HG03103 (cell line): ENCODE results near the gene PROC.
"Not testable (repeated sequence)": the region's sequence is repeated elsewhere in the genome, so short reads cannot be mapped to it uniquely, and the experiment has no call there.

Experiments
- ATAC-seq: cut with Tn5 transposase; IDR thresholded peaks from one replicate; pipeline ENCODE4 v1.9.1; 2021; ENCODE audit warnings: low read depth; ENCODE audit not compliant: unreplicated experiment

The PROC gene

GRCh38 chr2:127425540-127426490, 7.6 kb downstream of the PROC start:
- no peak for ATAC-seq

DNA sequence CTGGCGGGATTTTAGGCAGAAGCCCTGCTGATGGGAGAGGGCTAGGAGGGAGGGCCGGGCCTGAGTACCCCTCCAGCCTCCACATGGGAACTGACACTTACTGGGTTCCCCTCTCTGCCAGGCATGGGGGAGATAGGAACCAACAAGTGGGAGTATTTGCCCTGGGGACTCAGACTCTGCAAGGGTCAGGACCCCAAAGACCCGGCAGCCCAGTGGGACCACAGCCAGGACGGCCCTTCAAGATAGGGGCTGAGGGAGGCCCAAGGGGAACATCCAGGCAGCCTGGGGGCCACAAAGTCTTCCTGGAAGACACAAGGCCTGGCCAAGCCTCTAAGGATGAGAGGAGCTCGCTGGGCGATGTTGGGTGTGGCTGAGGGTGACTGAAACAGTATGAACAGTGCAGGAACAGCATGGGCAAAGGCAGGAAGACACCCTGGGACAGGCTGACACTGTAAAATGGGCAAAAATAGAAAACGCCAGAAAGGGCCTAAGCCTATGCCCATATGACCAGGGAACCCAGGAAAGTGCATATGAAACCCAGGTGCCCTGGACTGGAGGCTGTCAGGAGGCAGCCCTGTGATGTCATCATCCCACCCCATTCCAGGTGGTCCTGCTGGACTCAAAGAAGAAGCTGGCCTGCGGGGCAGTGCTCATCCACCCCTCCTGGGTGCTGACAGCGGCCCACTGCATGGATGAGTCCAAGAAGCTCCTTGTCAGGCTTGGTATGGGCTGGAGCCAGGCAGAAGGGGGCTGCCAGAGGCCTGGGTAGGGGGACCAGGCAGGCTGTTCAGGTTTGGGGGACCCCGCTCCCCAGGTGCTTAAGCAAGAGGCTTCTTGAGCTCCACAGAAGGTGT, 8.5 kb downstream of the PROC start:
- ATAC-seq, result no peak

GRCh38 chr2:127427376-127428056, 9.3 kb downstream of the PROC start:
- no peak for ATAC-seq

DNA sequence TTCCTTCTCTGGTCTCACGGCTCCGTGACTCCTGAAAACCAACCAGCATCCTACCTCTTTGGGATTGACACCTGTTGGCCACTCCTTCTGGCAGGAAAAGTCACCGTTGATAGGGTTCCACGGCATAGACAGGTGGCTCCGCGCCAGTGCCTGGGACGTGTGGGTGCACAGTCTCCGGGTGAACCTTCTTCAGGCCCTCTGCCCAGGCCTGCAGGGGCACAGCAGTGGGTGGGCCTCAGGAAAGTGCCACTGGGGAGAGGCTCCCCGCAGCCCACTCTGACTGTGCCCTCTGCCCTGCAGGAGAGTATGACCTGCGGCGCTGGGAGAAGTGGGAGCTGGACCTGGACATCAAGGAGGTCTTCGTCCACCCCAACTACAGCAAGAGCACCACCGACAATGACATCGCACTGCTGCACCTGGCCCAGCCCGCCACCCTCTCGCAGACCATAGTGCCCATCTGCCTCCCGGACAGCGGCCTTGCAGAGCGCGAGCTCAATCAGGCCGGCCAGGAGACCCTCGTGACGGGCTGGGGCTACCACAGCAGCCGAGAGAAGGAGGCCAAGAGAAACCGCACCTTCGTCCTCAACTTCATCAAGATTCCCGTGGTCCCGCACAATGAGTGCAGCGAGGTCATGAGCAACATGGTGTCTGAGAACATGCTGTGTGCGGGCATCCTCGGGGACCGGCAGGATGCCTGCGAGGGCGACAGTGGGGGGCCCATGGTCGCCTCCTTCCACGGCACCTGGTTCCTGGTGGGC, 10.0 kb downstream of the PROC start:
- ATAC-seq, result no peak

DNA sequence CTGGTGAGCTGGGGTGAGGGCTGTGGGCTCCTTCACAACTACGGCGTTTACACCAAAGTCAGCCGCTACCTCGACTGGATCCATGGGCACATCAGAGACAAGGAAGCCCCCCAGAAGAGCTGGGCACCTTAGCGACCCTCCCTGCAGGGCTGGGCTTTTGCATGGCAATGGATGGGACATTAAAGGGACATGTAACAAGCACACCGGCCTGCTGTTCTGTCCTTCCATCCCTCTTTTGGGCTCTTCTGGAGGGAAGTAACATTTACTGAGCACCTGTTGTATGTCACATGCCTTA, 10.5 kb downstream of the PROC start:
- no peak for ATAC-seq

DNA sequence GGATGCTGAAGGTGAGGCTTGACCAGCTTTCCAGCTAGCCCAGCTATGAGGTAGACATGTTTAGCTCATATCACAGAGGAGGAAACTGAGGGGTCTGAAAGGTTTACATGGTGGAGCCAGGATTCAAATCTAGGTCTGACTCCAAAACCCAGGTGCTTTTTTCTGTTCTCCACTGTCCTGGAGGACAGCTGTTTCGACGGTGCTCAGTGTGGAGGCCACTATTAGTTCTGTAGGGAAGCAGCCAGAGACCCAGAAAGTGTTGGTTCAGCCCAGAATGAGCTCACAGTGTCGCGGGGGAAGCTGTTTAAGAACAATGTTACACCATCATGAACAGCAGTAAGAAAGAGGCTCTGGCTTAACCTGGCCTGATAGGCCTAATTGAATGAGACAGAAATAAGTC, 11.1 kb downstream of the PROC start:
- no peak for ATAC-seq

- ATAC-seq, result no peak
Measured at GRCh38 chr2:127429844-127430425, 11.7 kb downstream of the PROC start.

DNA sequence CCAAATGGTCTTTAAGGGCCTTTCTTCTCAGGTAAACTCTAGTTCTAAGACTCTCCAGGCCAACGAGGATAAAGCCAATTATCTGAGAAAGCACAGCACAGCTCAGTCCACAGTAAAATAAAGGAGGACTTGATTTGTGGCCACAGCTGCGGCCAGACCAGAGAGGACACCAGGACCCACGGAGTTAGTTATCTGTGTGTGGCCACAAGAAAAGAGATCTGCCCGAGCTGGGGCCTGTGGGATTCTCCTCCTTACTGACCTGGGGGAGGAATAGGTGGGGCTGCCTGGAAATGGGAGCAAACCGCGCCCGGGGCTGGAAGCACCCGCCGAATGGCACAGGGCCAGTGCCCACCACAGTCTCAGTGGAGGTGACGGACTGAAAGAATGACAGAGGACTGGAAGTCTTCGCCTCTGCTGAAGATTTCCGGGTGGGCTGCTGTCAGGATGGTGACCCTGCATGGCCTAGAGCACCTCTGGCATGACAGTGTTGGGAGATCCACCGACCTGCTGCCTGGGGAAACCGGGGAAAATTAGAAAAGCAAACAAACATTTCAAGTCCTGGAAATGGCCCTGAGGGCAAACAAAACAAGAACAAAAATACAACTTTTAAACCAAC, 13.3 kb downstream of the PROC start:
- ATAC-seq, result no peak

- ATAC-seq, result no peak
Measured at GRCh38 chr2:127434515-127434914, 16.3 kb downstream of the PROC start.

DNA sequence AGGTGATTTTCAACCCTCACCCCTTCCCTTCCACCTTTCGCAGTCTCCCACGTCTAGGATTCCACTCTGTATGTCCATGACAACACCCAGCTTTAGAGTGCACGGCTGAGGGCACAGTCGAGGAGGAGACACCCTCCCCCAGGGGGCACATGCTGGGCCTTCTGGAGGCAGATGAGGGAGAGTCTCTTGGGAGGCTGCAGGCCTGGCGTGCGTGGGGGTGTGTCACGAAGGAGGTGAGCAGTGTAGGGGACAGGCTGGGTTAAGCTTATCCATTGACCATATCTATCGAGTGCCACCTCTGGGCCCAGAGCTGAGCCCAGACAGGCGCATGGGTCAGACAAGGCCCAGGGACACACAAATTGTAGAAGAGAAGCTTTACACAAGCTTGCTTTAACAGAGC, 18.8 kb downstream of the PROC start:
- ATAC-seq, result no peak

DNA sequence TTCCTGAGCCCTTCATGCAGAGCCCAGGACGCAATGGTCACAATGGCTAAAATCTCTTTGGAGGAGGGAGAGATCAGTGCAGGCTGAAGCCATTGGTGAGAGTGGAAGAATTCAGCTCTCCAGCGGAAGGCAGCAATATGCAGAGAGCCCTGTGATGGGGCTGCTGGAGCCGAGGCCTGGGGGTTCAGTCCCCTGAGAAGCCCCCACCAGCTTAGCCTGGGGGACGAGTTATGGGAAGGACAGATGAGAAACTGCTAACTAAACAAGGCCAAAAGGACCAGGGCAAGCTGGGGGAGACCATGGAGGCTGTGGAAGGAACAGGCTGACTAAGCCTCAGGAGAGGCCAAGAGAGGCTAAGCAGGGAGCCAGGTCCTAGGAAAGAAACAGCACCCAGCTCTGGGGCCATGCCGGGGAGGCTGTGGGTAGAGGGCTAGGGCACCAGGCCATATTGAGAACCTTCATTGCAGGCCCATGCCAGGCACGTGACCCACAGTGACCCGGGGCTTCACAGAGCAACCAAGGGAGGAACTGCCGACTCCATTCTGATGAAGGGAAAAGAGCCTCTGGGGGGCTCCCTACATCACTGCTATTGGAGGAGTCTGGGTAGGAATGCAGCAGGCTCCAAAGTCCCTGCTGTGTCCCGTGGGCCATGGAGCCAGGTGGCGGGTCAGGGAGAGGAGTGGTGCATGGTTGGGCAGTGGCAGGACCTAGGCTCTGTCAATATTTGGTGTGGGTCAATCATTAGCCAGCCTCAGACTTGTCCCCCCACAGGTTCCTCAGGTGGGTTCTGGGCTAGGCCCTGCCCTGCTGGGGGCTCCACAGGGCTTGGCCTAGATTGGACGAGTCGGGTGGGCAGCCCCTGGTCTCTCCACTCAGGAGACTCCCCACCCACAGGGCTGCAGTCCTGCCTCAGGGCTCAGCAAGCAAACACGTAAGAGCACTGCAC, 19.8 kb downstream of the PROC start:
- no peak for ATAC-seq

GRCh38 chr2:127439343-127439742, 21.1 kb downstream of the PROC start:
- no peak for ATAC-seq

GRCh38 chr2:127448526-127448925, 30.3 kb downstream of the PROC start:
- no peak for ATAC-seq

DNA sequence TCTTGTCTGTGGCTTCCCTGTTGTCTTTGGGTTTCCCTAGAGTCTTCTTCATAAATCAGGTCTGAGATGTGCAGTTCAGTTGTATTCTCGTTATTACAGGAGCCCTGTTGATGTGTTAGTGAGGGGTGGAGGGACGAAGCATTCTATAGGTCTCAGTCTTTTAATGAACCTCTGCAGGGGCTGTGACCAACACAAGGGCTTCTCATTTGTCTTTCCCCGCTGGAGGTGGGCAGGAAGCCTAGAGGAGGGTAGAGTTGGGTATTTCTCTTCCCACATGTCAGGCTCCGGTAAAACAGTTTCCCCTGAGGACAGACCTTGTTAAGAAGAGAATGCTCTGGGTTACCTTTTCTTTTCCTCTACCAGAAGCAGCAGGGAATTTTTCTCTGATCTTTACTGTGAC, 31.2 kb downstream of the PROC start:
- no peak for ATAC-seq

- no peak for ATAC-seq
Measured at GRCh38 chr2:127449898-127450297, 31.7 kb downstream of the PROC start.

GRCh38 chr2:127451981-127452380, 33.8 kb downstream of the PROC start:
- ATAC-seq, result no peak

DNA sequence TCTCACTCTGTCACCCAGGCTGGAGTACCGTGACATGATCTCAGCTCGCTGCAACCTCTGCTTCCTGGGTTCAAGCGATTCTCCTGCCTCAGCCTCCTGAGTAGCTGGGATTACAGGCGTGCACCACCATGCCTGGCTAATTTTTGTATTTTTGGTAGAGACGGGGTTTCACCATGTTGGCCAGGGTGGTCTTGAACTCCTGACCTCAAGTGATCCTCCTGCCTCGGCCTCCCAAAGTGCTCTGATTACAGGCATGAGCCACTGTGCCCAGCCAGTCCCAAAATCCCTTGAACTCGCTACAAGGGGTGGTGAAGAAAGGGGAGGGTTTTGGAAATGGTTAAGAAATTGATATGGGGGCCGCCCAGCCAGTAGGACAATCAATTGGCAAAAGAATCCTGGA, 34.2 kb downstream of the PROC start:
- not testable (repeated sequence) for ATAC-seq

DNA sequence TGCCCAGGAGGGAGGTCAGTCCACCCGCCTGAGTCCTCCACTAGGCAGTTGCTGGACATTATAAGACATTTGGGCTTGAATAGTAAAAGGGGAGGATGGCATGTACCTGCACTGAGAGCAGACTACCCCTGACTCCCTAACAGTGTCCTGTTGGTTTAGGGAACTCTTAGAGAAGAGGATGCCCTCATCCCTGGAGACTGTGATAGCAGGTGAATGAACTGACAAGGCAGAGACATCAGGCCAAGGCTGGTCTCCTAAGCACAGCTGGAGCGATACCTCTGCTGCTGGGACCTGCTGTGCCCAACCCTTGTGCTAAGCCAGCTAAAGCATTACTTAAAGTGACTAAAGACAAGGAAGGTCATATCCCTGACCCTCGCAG, 34.8 kb downstream of the PROC start:
- no peak for ATAC-seq
